GDM1 (cell line): ENCODE data around the gene IQSEC3.
"Not testable (repeated sequence)": the region's sequence is repeated elsewhere in the genome, so short reads cannot be mapped to it uniquely, and the experiment has no call there.

Experiments
- DNase-seq: peaks from one replicate; lab custom pipeline; 2025; lab: John Stamatoyannopoulos, UW

Gene IQSEC3

GRCh38 chr12:66428-66781 is at the start of gene IQSEC3:
IQSEC3 (plus strand) TSS chr12:66767; CDS start chr12:66883, 116 bp downstream.
- DNase-seq, result not testable (repeated sequence)

GRCh38 chr12:17370-18340 is 48.9 kb upstream of the IQSEC3 start:
- DNase-seq, result not testable (repeated sequence)

- not testable (repeated sequence) for DNase-seq
Observed at GRCh38 chr12:18821-19567, 47.6 kb upstream of the IQSEC3 start.

- DNase-seq, result not testable (repeated sequence)
Observed at GRCh38 chr12:19906-20305, 46.7 kb upstream of the IQSEC3 start.

- no peak for DNase-seq
Observed at GRCh38 chr12:20757-21156, 45.8 kb upstream of the IQSEC3 start.

GRCh38 chr12:21301-22189 is 45.0 kb upstream of the IQSEC3 start:
- no peak for DNase-seq

GRCh38 chr12:22190-22529 is 44.4 kb upstream of the IQSEC3 start:
- no peak for DNase-seq

GRCh38 chr12:22530-23201 is 43.9 kb upstream of the IQSEC3 start:
- no peak for DNase-seq

GRCh38 chr12:27904-28303 is 38.7 kb upstream of the IQSEC3 start:
- DNase-seq, result not testable (repeated sequence)

- DNase-seq, result not testable (repeated sequence)
Observed at GRCh38 chr12:38775-39174, 27.8 kb upstream of the IQSEC3 start.

- DNase-seq, result not testable (repeated sequence)
Observed at GRCh38 chr12:39555-40265, 26.9 kb upstream of the IQSEC3 start.

- DNase-seq, result not testable (repeated sequence)
Observed at GRCh38 chr12:44352-44751, 22.2 kb upstream of the IQSEC3 start.

GRCh38 chr12:45235-45990 is 21.2 kb upstream of the IQSEC3 start:
- DNase-seq, result not testable (repeated sequence)

- DNase-seq, result not testable (repeated sequence)
Observed at GRCh38 chr12:45991-46358, 20.6 kb upstream of the IQSEC3 start.

- DNase-seq, result not testable (repeated sequence)
Observed at GRCh38 chr12:46542-46941, 20.0 kb upstream of the IQSEC3 start.

GRCh38 chr12:47699-48226 is 18.8 kb upstream of the IQSEC3 start:
- not testable (repeated sequence) for DNase-seq

- not testable (repeated sequence) for DNase-seq
Observed at GRCh38 chr12:49149-49548, 17.4 kb upstream of the IQSEC3 start.

- DNase-seq, result not testable (repeated sequence)
Observed at GRCh38 chr12:51087-51486, 15.5 kb upstream of the IQSEC3 start.

- DNase-seq, result not testable (repeated sequence)
Observed at GRCh38 chr12:51962-52361, 14.6 kb upstream of the IQSEC3 start.
